GM19438 (cell line): ENCODE results near the gene MYLK4.

Experiments used
- ATAC-seq: cut with Tn5 transposase; IDR thresholded peaks from one replicate; pipeline ENCODE4 v1.9.1; 2021; ENCODE audit warnings: low read depth; ENCODE audit not compliant: unreplicated experiment

MYLK4 gene

GRCh38 chr6:2758980-2759379 lies 8.3 kb upstream of the MYLK4 start:
- no peak for ATAC-seq

- no peak for ATAC-seq
These were observed 6.0 kb upstream of the MYLK4 start for GRCh38 chr6:2756687-2757224.

- ATAC-seq: no peak
These were observed 5.5 kb upstream of the MYLK4 start for GRCh38 chr6:2756241-2756640.

- ATAC-seq: no peak
These were observed 4.7 kb upstream of the MYLK4 start for GRCh38 chr6:2755456-2755855.

GRCh38 chr6:2754911-2755310 lies 4.2 kb upstream of the MYLK4 start:
- no peak for ATAC-seq

- no peak for ATAC-seq
These were observed 3.7 kb upstream of the MYLK4 start for GRCh38 chr6:2754393-2754792.

GRCh38 chr6:2753743-2754142 lies 3.0 kb upstream of the MYLK4 start:
- ATAC-seq: no peak

- ATAC-seq: no peak
These were observed 2.4 kb upstream of the MYLK4 start for GRCh38 chr6:2753110-2753489.

GRCh38 chr6:2752477-2753109 lies 1.9 kb upstream of the MYLK4 start:
- ATAC-seq: no peak

- no peak for ATAC-seq
These were observed 1.1 kb upstream of the MYLK4 start for GRCh38 chr6:2751871-2752270.

GRCh38 chr6:2749969-2750600 lies 637 bp downstream of the MYLK4 start:
- no peak for ATAC-seq

- ATAC-seq: no peak
These were observed 2.5 kb downstream of the MYLK4 start for GRCh38 chr6:2748183-2748582.

GRCh38 chr6:2746557-2747061 lies 4.1 kb downstream of the MYLK4 start:
- no peak for ATAC-seq

GRCh38 chr6:2745246-2745645 lies 5.5 kb downstream of the MYLK4 start:
- ATAC-seq: no peak

GRCh38 chr6:2744778-2745177 lies 5.9 kb downstream of the MYLK4 start:
- ATAC-seq: no peak

- no peak for ATAC-seq
These were observed 6.4 kb downstream of the MYLK4 start for GRCh38 chr6:2744209-2744771.

GRCh38 chr6:2743280-2744208 lies 7.2 kb downstream of the MYLK4 start:
- ATAC-seq: no peak

- no peak for ATAC-seq
These were observed 9.0 kb downstream of the MYLK4 start for GRCh38 chr6:2741756-2742155.

- no peak for ATAC-seq
These were observed 10.1 kb downstream of the MYLK4 start for GRCh38 chr6:2740581-2740980.

- no peak for ATAC-seq
These were observed 11.4 kb downstream of the MYLK4 start for GRCh38 chr6:2739335-2739734.
